Stomach smooth muscle (tissue), 2 donors: ENCODE results near the gene ABRAXAS1.
"Not testable (repeated sequence)": the region's sequence is repeated elsewhere in the genome, so short reads cannot be mapped to it uniquely, and the experiment has no call there.

Experiments
- H3K27ac ChIP-seq: one replicate; pipeline ENCODE4 v1.7.0; 2013; ENCODE audit warnings: mild to moderate bottlenecking, low read length, inconsistent platforms
- H3K27me3 ChIP-seq, 2 donors: one replicate each; pipeline ENCODE4 v1.7.0; 2013; ENCODE audit warnings: low read length in 2 of 2; ENCODE audit not compliant: insufficient read depth in 2 of 2, control insufficient read depth in 1 of 2
- H3K36me3 ChIP-seq, 2 donors: one replicate each; pipeline ENCODE4 v1.7.0; 2013; ENCODE audit warnings: low read length in 2 of 2; ENCODE audit not compliant: control insufficient read depth in 2 of 2, insufficient read depth in 2 of 2
- H3K4me1 ChIP-seq: one replicate; pipeline ENCODE4 v1.7.0; 2013; ENCODE audit warnings: low read length; ENCODE audit not compliant: control insufficient read depth, insufficient read depth
- H3K4me3 ChIP-seq, 2 donors: one replicate each; pipeline ENCODE4 v1.7.0; 2013; ENCODE audit warnings: low read length in 2 of 2
- H3K9ac ChIP-seq, 2 donors: one replicate each; pipeline ENCODE4 v1.7.0; 2013; ENCODE audit warnings: low read length in 2 of 2, mild to moderate bottlenecking in 1 of 2
- H3K9me3 ChIP-seq, 2 donors: one replicate each; pipeline ENCODE4 v1.7.0; 2013; ENCODE audit warnings: low read length in 2 of 2; ENCODE audit not compliant: control insufficient read depth in 2 of 2
- donor health status: healthy.
- donor health status: Pancreatic carcinoma.

The ABRAXAS1 gene

DNA sequence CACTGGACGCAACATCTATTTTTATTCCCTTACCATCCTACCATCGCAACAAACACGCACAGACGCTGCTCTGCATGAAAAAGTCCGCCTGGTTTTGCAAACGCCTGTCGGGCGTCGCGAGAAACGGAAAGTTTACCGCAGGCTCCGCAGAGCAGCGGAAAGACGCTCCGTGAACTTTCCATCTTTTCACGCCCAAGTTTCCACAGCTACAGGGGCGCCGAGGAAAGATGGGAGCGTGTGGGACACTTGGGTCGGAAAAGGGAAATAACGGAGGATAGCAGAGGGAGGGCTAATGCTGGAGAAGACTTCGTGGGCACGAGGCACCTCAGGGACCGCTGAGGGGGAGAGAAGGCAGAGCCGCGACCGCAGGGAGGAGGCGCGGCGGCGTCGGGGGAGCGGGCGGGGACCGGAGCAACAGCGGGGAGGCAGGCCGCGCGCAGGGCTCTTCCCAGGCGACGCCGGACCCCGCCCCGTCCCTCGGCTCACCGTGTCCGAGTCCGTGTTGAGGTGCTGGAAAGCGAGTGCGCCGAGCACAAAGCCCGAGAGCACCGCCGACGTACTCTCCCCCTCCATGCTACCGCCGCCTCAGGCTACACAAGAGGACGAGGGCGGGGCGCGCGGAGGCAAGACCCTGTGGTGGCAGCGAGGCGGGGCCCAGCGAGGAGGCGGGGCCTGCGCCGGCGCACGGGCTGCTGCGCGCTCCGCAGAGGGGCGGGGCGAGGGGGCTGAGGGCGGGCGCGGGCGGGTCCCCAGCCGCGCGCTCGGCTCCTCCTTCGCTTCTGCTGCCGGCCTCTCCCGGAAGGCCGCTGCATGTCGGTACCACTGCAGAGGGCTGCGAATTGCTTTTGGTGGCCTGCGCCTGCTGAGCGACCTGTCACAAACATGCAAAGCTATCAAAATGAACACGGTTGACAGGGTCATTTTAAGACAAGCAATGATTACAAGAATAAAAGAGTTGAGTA, at the start of gene ABRAXAS1:
Gene ABRAXAS1 (minus strand): TSS at position 601 of the 962 bp plus-strand sequence. CDS start 28 bp downstream, at position 573.
- H3K4me1 ChIP-seq, result peaks cover 6% of the 10 kb centered on the region
- no peaks in the 10 kb centered on the region for H3K27me3 ChIP-seq
- peak within 1 kb of the TSS; percentile 73 to 81 for H3K9ac ChIP-seq
- H3K36me3 ChIP-seq, result no peaks in the 10 kb centered on the region
- peak within 1 kb of the TSS; percentile 79 for H3K27ac ChIP-seq
- no peaks in the 10 kb centered on the region for H3K9me3 ChIP-seq
- H3K4me3 ChIP-seq, result peak within 1 kb of the TSS; percentile 71 to 96

DNA sequence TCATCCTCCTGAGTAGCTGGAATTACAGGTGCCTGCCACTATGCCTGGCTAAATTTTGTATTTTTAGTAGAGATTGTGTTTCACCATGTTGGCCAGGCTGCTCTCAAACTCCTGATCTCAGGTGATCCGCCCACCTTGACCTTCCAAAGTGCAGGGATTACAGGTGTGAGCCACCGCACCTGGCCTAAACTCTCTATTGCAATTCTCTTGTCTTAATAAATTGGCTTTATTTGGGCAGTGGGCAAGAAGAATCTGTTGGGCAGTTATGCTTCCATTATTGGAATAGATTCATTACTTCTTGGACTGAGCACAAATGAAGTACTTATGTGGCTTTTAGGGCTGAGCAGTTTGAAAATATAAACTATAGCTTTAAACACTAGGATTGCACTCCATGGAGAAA, 42.8 kb upstream of the ABRAXAS1 start:
- no peak overlapping the region for H3K27ac ChIP-seq
- H3K9me3 ChIP-seq, result peaks cover 0 to 6% of the 10 kb centered on the region in 2 donors
- no peaks in the 10 kb centered on the region for H3K36me3 ChIP-seq
- no peaks in the 10 kb centered on the region for H3K4me1 ChIP-seq
- H3K4me3 ChIP-seq, result no peak overlapping the region
- H3K27me3 ChIP-seq, result no peaks in the 10 kb centered on the region
- no peak overlapping the region for H3K9ac ChIP-seq

DNA sequence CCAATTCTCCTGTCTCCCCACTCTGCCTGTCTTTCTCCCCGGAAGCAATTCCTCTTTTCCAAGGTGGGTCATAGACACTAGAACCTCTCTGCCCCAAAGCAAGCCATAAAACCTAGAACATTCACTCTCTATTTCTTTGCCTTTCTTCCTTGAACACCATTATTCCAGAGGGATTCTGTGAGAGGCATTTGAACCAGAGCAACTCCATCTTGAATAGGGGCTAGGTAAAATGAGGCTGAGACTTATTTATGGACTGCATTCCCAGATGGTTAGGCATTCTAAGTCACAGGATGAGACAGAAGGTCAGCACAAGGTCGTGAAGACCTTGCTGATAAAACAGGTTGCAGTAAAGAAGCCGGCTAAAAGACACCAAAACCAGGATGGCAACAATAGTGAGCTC, 37.3 kb upstream of the ABRAXAS1 start:
- H3K27me3 ChIP-seq, result no peaks in the 10 kb centered on the region
- no peaks in the 10 kb centered on the region for H3K4me1 ChIP-seq
- H3K9ac ChIP-seq, result no peak overlapping the region
- H3K4me3 ChIP-seq, result no peak overlapping the region
- no peaks in the 10 kb centered on the region for H3K36me3 ChIP-seq
- no peak overlapping the region for H3K27ac ChIP-seq
- H3K9me3 ChIP-seq, result peaks cover 0 to 4% of the 10 kb centered on the region in 2 donors

DNA sequence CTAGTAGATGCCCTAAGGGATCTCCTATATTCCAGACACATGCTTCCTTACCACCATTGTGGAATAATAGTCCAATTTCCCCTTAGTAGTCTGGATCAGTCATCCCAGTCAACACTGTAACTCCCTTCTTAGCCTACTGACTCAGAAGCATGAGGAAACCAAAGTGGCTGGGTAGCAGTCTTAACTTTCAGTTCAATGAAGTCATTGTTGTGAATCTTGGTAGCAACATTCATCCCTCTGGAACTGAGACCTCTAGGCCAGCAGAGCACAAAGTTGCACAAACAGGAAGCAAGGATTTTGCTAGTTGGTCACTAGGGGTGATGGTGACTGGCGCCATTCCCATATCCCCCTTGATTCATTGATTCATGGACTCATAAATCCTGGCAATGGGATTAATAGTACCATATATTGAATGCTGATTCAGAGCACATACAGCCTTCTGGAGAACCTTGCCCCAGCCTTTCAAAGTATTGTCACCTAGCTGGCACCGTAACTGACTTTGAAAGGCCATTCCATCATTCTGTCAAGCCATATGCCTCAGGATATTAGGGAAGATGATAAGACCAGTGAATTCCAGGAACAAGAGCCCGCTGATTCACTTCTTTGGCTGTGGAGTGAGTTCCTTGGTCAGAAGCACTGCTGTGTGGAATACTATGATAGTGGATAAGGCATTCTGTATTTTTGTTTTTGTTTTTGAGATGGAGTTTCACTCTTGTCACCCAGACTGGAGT, 31.3 kb upstream of the ABRAXAS1 start:
- no peaks in the 10 kb centered on the region for H3K9me3 ChIP-seq
- H3K27ac ChIP-seq, result no peak overlapping the region
- H3K4me3 ChIP-seq, result no peak overlapping the region
- no peaks in the 10 kb centered on the region for H3K4me1 ChIP-seq
- H3K27me3 ChIP-seq, result no peaks in the 10 kb centered on the region
- no peaks in the 10 kb centered on the region for H3K36me3 ChIP-seq
- no peak overlapping the region for H3K9ac ChIP-seq

DNA sequence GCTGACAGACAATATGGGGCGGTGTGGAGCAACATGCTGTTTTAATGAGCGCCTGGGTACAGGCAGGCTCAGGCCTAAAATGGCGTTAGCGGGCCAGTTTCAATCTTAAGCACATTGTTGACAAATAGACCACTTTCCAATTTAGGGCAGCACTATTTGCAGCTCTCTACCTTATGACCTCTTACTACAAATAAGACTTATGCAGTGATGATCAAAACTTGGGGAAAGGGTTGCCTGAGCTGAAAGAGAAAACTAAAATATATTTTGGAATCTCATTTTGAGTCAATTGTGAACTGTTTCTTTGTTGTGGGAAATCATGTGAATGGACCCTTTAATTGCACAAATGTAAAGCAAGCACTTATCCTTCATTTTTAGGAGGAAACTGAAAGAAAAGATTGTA, 25.5 kb upstream of the ABRAXAS1 start:
- Histone ChIP-seq H3K27ac (no peak overlapping the region), H3K4me1 (no peaks in the 10 kb centered on the region), H3K36me3 (no peaks in the 10 kb centered on the region), H3K4me3 (no peak overlapping the region), H3K9me3 (no peaks in the 10 kb centered on the region), H3K27me3 (no peaks in the 10 kb centered on the region), H3K9ac (no peak overlapping the region)

DNA sequence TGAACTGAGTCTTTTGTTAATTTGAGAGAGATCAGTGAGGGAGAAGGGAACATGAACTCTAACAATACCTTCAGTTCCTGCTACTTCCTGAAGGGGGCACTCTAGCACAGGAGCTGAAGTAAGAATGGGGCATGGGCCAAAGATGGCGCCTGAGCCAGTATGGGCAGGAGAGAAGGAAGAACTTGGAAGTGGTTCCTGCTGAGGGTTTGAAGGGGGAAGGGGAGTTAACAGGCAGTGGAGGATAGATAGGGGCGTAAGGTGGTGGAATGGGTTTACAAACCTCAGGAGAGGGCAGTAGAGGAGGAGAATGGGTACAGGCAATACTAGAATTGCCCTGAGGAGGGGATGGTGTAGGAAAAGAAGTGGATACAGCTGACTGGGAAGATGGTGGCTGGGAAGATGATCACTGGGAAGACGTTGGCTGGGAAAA, 24.3 kb upstream of the ABRAXAS1 start:
- not testable (repeated sequence) for H3K9ac ChIP-seq, H3K36me3 ChIP-seq, H3K4me3 ChIP-seq, H3K27ac ChIP-seq, H3K27me3 ChIP-seq, H3K4me1 ChIP-seq, H3K9me3 ChIP-seq

DNA sequence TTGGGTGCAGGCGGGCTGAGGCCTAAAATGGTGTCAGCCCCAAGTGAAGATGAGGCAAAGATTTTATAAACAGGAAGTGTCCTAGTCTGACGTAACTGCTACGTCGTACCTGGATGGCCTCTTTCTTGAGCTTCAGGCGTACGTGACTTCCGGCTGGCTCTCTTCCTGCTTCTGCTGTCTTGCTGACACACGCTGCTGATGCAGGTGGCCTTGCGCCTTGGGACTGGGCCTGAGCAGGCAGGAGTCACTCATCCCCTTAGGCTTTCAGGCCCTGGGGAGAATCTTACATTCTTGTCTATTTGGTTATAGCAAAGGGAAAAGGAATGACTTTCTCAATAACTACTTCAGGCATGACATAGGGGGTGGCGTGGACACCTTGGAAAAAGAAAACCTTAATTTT, 20.1 kb upstream of the ABRAXAS1 start:
- no peak overlapping the region for H3K9ac ChIP-seq
- H3K36me3 ChIP-seq, result no peaks in the 10 kb centered on the region
- no peaks in the 10 kb centered on the region for H3K27me3 ChIP-seq
- no peak overlapping the region for H3K27ac ChIP-seq
- H3K4me1 ChIP-seq, result no peaks in the 10 kb centered on the region
- no peaks in the 10 kb centered on the region for H3K9me3 ChIP-seq
- H3K4me3 ChIP-seq, result no peak overlapping the region

DNA sequence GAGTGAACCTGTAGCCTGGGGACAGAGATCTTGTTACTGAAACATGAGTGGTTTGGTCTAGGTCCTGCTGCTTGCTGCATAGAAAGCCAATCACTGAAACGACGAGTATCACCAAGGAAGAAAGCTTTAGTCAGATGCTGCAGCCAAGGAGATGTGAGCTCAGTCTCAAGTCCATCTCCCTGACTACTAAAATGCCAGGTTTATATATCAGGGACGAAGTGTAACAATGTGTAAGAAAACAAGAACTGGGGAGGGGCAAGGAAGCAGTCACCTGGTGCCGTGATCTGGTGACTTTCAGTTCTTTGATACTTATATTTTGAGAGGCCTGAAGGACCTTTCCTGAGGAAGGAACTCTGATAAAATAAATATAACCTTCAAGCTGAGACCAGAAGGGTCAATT, 19.6 kb upstream of the ABRAXAS1 start:
- Histone ChIP-seq H3K27me3 (no peaks in the 10 kb centered on the region), H3K4me1 (no peaks in the 10 kb centered on the region), H3K9ac (no peak overlapping the region), H3K9me3 (no peaks in the 10 kb centered on the region), H3K36me3 (no peaks in the 10 kb centered on the region), H3K27ac (no peak overlapping the region), H3K4me3 (no peak overlapping the region)

DNA sequence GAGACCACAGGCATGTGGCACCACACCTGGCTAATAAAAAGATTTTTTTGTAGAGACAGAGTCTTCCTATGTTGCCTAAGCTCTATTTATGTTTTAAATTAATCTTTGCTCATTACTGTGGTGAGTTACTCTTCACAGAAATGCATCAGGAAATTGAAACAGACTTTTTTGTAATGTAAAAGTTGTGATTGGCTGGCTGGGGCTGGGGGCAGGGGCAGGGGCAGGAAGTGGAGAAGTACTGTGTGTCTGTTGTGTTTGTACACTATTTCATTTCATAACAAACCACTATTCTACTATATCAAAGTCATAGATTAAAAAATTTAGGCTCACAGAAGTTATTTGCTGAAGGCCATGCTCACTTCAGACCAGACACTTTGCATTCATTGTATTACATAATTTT, 19.1 kb upstream of the ABRAXAS1 start:
- Histone ChIP-seq H3K9ac (no peak overlapping the region), H3K4me1 (no peaks in the 10 kb centered on the region), H3K36me3 (no peaks in the 10 kb centered on the region), H3K27me3 (no peaks in the 10 kb centered on the region), H3K9me3 (no peaks in the 10 kb centered on the region), H3K4me3 (no peak overlapping the region), H3K27ac (no peak overlapping the region)

DNA sequence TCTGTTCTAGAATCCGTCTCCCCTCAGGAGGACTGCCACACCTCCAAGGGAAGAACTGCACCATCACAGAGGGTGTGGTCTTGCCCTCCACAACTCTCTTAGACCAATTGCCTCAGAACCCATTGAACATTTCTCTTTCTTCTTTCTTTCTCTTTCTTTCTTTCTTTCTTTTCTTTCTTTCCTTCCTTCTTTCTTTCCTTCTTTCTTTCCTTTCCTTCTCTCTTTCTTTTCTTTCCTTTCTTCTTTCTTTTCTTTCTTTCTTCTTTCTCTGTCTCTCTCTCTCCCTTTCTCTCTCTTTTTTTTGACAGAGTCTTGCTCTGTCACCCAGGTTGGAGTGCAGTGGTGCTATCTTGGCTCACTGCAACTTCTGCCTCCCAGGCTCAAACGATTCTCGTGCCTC, 16.8 kb upstream of the ABRAXAS1 start:
- H3K36me3 ChIP-seq, H3K9ac ChIP-seq, H3K4me3 ChIP-seq, H3K27ac ChIP-seq, H3K27me3 ChIP-seq, H3K9me3 ChIP-seq, H3K4me1 ChIP-seq: not testable (repeated sequence)

DNA sequence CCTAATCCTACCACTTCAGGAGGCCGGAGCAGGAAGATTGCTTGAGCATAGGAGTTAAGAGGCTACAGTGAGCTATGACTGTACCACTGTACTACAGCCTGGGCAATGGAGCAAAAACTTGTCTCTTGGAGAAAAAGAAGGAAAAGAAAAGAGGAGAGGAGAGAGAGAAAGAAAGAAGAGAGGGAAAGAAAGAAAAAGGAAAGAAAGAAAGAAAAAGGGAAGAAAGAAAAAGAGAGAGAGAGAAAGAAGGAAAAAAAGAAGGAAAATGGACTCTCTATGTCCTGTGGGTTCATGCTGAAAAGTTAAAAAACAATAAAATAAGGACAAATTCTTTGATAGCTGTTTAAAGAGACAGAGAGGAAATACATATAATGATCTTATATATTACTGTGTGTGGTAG, 13.3 kb upstream of the ABRAXAS1 start:
- H3K27me3 ChIP-seq, result no peaks in the 10 kb centered on the region
- no peaks in the 10 kb centered on the region for H3K9me3 ChIP-seq
- H3K9ac ChIP-seq, result no peak overlapping the region
- H3K4me3 ChIP-seq, result no peak overlapping the region
- H3K4me1 ChIP-seq, result no peaks in the 10 kb centered on the region
- H3K27ac ChIP-seq, result no peak overlapping the region
- H3K36me3 ChIP-seq, result no peaks in the 10 kb centered on the region
